ENCODE results near the gene EN1.

GRCh38 chr2:118803012-118803411 lies 44.4 kb downstream of the EN1 start:
- TF ChIP-seq, protein P1, sequence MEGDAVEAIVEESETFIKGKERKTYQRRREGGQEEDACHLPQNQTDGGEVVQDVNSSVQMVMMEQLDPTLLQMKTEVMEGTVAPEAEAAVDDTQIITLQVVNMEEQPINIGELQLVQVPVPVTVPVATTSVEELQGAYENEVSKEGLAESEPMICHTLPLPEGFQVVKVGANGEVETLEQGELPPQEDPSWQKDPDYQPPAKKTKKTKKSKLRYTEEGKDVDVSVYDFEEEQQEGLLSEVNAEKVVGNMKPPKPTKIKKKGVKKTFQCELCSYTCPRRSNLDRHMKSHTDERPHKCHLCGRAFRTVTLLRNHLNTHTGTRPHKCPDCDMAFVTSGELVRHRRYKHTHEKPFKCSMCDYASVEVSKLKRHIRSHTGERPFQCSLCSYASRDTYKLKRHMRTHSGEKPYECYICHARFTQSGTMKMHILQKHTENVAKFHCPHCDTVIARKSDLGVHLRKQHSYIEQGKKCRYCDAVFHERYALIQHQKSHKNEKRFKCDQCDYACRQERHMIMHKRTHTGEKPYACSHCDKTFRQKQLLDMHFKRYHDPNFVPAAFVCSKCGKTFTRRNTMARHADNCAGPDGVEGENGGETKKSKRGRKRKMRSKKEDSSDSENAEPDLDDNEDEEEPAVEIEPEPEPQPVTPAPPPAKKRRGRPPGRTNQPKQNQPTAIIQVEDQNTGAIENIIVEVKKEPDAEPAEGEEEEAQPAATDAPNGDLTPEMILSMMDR (IDR thresholded peaks at IDR 0.05): no peak
- TF ChIP-seq POLR2A (IDR thresholded peaks at IDR 0.05): no peak

All from gastroesophageal sphincter (tissue), 3 donors.